ENCODE results near the gene SCRN2.

SCRN2 gene

DNA sequence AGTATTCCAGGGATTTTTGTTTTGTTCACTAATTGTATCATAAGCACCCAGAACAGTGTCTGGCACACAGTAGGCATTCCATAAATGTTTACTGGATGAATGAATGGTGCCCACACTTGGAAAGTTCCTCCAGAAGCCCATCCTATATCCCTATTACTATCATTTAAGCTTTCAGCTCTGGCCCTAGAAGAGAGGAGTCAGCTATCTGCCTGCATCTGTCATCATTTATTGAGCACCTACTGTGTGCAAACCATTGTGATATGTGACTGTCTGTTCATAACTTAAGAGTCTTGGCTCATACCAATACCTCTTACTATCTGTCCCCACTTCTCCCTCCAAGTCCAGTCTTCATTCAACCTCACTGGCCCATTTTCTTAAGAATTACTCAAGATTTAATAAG lies 30.0 kb upstream of the SCRN2 start:
- no peak for DNase-seq

DNA sequence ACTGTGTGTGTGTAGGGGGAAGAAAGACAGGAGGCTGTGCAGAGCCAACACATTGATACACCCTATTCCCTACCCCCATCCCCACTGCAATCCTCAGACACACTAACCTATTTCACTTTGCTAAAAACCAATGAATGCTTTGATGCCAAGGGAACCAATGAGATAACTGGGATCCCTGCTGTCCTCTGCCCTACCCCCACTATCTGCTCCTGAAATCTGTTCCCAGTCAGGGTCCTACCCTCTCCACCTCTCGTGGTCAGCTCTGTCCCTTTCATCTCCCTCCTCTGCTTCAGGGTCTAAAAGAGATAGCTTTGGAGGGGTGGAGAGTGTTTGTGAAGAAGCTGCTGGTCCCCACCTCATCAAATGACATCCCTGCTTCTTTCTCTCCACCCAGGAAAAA lies 29.0 kb upstream of the SCRN2 start:
- no peak for DNase-seq

DNA sequence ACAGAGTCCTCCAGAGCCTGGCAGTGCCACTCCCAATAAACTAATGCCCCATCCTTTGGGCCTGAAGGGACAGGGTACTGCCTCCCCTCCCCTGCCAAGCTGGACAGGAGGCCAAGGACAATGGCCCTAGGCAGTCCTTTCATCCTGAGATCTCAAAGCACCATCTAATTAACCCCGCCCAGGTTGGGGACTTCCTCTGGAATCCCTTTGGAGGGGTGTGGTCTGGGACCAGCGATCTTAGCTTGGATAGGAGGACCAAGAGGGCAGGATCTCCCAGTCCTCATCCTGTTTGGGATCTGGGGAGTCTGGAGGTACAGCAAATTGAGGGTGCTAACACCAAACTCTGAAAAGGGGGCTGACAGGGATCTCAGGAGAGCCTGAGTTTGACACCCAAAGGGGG lies 28.0 kb upstream of the SCRN2 start:
- no peak for DNase-seq

DNA sequence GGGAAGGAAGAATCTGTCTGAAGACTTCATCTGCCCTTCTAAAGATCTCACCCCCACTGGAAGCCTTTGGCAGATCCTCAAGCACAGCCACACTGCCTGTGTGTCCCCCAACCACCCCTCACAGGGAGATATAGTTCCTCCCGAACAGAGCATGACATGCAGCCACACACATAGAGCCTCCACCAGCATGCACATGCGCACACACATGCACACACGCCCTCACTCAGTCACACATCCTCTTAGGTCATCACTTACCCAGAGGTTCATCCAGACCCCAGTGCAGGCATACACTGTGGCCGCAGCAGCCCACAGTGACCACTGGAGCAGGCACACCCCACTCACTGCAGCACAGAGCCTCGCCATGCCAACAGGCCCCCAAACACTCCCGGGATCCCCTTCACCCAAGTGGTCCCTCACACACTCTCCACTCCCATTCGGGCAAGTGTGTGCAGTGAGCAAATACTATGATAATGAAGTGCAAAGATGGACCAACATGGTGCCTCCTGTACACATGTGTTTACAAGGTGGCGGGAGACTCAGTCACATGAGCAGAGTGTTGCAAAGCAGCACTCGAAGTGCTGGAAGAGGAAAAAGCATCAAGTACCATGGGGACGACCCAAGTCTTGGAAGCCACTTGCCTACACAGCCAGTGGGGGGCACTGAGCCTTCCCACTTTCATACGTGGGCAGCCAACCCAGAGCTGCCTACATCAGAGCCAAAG lies 26.9 kb upstream of the SCRN2 start:
- no peak for DNase-seq

DNA sequence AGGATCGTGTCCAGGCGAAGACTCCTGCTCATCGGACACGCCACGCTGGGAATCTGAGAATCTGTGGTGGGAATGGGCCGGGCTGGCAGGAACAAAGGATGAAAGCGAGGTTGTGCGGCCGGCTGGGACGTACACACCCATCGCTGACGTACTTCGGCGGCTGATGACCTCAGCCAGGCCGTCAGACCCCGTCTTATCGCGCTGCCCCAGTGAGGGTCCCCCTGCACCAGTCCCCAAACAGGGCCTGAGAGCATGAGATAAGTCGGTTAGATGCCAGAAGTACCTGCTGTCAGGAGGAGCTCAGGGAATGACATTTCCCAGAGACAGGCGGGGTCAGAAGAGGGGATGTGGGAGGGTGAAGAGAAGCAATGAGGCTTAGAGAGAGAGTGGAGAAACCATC lies 25.9 kb upstream of the SCRN2 start:
- no peak for DNase-seq

DNA sequence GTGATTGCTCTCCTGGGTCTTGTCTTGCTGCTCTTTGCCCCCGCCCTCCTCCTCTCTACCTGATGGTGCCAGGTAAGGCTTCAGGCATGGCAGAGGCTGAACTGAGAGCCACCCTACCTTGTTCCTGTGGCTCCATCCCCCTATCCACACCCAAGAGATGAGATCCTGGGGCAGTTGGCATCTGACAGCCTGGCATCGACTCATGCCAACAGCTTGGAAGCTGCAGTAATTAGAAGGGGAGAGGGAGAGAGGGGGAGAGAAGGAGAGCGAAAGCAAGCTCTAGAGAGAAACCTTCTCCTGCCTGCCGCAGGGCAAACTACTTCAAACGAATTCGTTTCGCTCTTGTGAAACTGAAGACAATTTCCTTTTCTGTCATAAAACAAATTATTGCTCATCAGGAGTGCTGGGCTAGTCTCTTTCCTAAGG lies 23.7 kb upstream of the SCRN2 start:
- DNase-seq = no peak

DNA sequence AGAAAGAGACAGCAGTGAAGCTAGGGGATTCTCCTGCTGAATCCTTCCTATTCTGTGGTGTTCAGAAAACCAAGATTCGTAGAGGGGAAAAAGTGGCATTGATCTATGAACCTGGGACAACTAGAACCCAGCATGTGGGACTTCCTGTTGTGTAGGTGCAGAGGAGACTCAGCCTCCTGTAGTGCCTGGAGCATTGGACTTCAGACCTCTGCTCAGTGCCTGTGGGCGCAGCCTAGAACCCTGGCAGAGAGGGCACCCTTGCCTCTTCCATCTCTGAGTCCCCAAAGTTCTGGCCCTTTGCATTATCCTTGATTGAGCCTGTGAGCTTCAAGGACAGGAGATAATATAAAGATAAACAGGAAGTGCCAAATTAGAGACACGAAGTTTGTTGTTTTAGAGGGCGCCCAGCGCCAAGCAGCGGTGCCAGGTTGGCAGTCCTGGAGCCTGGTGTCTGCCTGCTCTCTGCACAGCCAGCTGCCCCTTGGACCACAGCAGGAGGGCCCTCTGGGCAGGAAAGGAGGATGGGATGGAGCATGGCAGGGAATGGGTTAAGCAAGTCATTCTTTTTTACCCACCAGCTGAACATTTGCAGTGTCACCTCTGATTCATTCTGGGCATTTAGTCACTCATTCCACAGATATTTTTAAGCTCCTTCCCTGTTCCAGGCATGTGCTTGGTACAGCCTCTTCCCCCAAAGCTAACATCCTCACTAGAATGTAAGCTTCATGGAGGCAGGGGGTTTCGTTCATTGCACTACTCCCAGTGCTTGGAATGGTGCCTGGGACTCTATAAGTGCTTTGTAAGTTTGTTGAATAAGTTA lies 21.8 kb upstream of the SCRN2 start:
- no peak for DNase-seq

DNA sequence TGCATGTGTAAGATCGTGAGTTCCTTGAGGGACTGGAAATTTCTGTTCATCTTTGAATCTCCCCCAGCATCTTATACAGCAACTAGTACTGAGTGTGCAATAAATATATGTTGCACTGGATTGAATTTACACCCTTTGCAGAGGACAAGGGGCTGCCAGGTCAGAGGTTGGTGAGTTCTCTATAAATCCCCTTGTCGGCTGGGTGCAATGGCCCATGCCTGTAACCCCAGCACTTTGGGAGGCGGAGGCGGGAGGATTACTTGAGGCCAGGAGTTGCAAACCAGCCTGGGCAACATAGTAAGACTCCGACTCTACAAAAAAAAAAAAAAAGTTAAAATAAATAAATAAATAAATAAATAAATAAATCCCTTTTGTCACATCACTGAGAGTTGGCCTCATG lies 19.3 kb upstream of the SCRN2 start:
- no peak for DNase-seq

DNA sequence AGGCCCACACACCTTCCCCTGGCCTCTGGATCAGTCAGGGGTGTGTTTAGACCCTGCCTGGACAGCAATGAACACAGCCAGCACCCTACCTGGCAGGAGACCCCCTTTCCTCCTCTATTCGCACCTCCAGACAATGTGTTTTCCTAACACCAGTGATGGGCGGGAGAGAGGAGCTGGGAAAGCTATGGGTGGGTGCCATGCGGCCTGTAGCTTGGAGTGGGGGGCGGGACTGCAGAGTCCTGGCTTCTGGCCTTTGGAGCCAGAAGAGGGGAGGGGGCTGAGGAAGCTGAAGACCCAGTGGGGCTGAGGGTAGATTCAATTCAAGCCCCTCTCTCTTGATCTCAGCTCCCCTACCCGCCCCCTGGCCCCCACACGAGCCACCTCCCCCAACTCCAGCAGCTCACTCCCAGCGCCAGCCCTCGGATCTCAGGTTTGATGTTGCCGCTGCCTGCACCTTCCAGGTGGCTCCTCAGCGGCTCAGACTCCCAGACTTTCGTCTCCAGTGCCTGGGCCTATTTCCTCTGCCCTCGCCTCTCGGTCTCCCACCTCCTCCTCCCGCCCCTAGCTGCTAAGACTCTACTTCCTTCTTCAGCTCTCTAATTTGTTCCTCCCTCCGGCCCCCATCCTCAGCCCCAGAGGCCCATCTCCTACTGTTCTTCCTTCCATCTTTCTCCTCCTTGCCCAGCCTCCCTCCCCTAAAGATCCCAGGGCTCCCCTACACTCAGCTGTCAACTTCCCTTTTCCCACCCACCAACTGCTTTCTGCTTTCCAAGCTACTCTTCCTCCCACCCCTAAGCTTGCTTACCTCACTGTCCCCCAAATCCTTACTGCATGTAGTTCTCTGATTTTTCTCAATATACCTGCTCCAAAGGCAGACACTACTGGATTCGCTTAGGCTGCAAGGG lies 16.7 kb upstream of the SCRN2 start:
- no peak for DNase-seq

DNA sequence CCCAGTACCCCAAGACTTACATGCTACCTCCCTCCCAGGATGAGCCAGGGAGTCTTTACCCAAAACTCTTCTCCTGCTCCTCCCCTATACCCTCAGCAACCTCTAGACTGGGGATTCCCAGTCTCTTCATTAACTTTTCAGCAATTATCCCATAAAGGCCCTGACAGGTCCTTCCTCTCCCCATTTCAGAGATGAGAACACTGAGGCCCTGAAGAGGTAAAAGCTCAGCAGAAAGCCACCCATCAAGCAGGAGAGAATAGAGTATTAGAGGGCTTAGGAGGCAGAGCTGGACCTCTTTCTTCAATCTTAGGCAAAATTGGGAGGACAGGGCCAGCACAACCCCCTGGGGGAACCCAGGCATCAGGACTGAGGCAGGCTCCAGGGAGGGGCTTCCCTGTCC lies 15.8 kb upstream of the SCRN2 start:
- DNase-seq = no peak

DNA sequence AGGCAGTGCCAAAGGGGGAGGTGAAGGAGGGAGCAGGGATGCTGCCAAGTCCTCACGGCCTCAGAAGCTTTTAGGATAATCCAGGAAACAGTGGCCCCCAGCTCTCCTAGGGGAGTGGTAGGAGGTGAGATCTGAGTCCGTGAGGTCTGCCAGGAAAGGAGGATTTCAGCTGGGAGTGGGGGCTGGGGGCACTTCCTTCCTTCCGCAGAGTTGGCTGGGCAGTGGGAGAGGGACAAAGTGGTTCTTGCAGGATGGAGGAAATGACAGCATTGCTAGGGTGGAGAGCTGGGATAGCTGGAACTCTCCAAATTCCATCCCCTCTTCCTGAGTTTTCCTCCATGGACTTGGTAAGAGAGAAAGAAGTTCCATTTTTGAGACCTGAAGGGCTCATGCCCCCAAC lies 14.7 kb upstream of the SCRN2 start:
- DNase-seq = no peak

DNA sequence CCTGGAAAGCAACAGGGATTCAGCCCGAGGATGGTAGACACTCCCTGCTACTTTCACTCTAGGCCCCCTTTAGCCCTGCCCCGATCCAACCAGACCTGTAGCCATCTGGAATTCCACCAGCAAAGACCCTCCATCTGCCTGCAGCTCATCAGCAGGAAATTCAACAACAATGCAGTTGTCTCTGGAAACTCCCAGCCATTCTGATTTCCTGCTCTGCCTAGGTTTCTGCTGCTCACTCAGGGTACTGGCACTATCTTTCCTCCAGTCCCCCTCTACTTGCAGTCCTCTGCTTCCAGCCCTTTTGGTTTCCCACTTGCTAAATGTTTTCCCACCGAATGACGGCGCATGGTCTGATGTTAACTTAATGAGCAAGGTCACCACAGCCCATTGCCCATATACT lies 12.5 kb upstream of the SCRN2 start:
- DNase-seq = no peak

DNA sequence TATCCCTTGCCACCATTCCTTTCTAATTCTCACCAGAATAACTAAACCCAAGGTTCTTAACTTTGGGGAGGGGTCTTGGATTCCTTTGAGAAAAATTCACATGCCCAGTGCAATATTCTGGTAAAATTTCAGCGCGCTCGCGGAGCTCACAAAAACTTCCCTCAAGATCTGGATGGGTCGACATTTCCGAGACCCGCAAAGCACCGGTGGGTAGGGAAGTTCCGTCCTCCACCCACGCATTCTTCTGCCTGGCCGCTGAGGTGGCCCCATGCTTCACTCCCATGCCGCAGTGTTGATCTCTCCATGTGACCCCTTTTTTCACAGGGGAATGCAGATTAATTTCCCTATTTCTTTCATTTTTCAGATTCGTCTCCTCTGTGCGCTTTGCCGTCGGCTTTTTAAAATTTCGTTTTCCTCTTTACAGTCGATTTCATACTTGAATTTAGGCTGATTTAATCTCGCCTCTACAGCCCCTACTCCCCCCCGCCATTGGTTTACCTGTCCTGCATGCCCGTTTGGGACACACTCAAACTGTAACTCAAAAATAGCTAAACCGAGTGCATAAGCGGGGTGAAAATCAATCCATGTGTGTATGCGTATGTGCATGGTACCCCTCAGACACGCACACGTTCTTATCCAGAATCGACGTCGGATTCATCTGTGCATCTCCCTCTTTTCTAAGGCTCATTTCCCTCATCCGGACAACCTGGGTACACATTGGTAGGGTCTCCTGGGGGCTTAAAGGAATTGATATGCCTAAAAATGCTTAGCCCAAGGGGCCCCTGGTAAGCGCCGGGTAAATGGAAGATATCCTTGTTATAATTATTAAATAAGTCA lies 11.3 kb upstream of the SCRN2 start:
- no peak for DNase-seq

DNA sequence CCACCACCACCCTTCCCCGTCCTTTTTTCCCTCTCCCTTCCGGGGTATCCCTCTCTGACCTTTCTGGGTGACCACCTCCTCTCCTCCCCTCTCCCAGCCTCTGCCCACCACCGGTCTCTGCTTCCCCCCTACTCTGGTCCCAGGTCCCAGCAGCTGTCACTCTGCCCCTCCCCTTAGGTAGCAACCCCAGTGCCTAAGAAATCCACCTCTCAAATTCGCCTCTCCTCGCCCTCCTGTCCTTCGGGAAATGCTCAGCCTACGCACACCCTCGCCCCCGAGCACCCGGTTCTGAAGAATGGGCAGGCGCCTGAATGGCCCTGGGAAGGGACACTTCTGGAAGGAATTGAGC lies 10.7 kb upstream of the SCRN2 start:
- DNase-seq = no peak

DNA sequence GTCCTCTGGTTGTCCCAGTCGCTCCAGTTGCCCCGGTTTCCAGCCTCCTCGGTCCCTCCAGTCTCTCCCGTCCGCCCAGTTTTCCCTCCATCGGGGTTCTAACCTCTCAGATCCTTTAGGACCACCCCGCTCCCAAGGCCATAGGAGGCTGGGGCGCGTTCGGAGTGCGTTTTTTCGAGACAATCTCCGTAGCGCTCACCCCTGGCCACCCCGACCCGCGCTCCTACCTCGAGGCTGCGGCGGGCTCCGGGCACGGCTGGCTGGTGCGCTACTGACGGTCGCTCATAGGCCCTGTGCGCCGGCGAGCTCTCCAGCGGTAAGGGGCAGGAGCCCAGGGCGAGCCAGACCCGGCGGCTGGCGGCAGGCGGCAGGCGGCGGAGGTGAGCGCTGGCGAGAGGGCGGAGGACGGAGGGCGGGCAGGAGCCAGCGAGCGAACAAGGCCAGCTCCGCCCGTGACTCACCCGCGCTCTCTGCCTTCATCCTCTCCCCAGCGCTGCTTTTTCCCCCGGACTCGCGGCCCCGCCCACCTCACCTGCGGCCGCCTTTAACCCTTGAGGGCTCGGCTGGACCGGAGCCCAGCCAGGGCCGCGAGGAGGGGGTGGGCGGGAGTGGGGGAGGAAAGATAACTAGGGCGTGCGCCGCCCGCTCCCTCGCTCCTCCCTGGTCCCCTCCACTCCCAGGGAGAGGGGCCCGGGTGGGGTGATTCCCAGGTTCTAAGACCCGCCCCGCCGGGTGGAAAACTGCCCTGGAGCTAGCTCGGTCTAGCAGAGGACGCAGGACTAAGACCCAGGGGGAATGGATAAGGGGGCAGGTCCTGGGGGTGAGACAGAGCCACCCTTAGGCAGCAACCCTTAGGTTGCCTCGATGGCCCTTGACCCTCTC lies 9.9 kb upstream of the SCRN2 start, which contains the start of gene SP6:
TSS of gene SP6 (minus strand) at position 472 of the 882 bp plus-strand sequence. CDS start 2,734 bp downstream, outside the sequence.
- peak; percentile 49 to 61 for DNase-seq

DNA sequence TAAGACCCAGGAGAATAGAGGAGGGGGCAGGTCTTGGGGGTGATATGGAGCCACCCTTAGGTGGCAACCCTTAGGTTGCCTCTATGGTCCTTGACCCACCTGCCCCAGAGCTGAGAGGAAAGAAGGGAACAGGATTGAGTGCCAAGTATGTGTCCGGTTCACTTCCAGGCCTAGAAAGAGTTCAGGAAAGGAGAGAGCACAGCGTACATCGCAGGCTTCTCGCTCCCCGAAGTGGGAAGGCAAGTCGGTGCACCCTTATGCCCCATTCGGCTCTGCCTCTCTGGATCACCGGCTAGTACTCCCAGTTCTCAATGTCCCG lies 9.3 kb upstream of the SCRN2 start:
- no peak for DNase-seq

DNA sequence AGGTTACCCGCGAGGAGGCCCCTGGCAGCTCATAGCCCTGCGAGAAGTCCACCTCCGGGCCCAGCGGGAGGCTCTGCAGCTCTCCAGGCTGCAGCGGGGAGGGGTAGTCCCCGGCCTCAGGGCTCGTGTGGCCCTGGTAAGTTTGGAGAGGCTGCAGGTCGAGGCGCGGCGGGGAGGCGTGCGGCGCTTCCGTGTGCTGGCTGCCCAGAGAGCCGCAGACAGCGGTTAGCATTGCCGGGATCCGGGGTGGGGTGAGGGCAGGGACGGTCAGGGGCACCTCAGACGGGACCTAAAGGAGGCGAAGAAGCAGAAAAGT lies 7.1 kb upstream of the SCRN2 start:
- no peak for DNase-seq

DNA sequence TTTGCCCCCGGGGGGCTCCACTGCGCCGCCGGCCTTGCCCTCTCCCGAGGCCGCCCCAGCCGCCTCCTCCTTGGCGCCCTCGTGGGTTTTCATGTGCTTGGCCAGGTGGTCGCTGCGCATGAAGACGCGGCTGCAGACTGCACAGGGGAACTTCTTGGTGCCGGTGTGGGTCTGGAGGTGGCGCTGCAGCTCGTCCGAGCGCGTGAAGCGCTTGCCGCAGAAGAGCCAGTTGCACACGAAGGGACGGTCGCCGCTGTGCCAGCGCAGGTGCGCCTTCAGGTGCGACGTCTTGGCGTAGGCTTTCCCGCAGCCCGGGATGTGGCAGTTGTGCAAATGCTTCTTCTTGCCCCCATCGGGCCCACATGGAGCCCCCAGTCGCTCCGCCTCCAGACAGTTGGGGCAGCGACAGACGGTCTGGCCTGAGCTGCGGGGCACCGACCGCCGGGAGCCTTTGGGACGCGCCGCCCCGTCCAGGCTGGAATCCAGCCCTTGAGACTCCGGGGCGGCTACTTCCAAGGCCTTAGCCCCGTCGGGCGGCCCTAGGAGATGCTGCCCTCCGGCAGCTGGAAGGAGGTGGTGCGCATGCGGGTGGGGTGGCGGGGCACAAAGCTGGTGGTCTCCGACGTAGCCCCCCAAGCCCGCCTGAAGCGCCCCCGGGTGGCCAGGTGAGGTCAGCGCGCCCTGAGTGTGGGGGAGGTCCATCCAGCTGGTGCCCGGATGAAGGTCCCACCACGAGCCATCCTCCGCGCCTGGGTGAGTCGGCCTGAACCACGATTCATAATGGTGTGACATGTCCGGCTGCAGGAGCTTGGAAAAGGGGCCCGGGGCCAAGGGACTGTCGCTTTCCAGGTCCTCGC lies 6.5 kb upstream of the SCRN2 start:
- no peak for DNase-seq

DNA sequence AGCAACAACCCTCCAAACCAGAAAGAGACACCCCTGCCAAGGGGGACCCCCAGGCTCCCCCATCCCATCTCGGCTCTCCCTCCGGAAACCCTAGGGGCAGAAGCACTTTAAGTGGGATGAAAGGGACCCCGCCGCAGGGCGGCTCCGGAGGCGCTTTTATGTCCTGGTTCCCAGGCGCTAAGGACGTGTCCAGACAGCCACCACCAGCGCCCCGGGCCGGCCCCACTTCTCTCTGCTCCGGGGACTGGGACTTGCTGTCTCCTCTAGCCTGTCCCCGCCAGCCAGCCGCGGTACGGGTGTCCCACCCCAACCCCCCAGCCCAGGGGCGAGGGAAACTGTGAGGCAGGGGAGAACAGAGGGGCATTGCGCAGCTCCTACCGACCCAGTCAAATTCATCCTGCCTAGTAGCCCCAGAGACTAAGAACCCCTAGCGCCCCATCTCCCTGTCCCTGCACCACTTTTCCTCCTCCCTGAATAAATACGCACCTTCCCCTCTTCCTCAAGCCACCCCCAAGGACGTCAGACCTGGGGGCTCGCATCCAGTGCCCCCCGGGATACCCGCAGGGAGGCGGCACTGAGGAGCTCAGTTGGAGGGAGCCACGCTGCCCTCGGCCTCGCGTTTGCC lies 5.8 kb upstream of the SCRN2 start:
- DNase-seq = no peak

DNA sequence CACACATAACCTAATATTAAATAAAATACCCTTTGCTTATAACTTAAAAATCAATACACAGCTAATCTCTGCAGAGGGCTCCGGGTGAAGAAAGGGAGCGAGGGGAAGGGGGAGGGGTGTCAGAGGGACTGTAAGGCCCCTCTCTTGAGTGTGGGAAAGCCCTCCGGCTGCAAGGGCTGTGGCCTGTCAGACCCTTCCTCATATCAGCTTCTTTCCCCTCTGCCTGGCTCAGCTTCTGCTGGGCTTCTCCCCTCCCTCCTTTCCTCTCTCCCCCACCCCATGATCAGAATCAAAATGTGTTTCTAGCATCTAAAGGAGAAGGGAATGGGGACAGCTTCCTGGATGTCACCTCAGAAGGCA lies 4.6 kb upstream of the SCRN2 start:
- no peak for DNase-seq

Data from NCI-H1930 (cell line).